ENCODE results near the gene PPP2R5E. TPM values are rescaled to one million over a fixed set of nuclear protein-coding genes. Genes with fewer than 3 reads are reported as not detected.

PPP2R5E gene
- total RNA-seq, 1 experiment from 2014 or later, result 45.0 TPM

DNA sequence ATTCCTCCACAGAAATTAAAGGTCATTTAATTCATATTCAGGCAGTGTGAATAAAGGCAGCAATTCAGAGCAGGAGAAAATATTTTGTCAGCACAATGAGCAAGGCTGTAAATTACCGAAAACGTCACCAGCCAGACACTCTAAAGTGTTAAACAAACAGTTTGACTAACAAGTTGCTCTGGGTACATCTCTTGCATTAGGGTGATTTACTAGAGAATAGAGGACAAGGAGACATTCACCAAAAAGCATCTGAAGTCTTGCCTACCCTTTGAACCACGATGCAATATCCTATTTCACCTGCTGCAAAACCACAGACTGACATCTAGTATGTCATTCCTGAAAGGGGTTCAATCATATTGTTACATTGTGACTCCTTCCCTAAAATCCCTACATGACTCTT is 197.4 kb downstream of the PPP2R5E start:
- Histone ChIP-seq H3K79me2 (ENCODE audit: insufficient read depth, low read length) (no peaks in the 10 kb centered on the region), H4K20me1 (ENCODE audit: insufficient read depth) (no peaks in the 10 kb centered on the region), H3K36me3 (ENCODE audit: control insufficient read depth in 1 of 2, insufficient read depth in 2 of 2, low read length in 2 of 2) (no peaks in the 10 kb centered on the region), H2AFZ (ENCODE audit: low read depth, low read length, poor library complexity, severe bottlenecking) (no peak overlapping the region), H3K27ac (ENCODE audit: low read depth, low read length) (no peak overlapping the region), H3K9ac (ENCODE audit: low read length) (no peak overlapping the region), H3K4me3 (replicated peaks in 1 of 2; ENCODE audit: low read depth in 1 of 2, low read length in 2 of 2) (no peak overlapping the region), H3K9me3 (ENCODE audit: control insufficient read depth in 1 of 2, insufficient read depth in 1 of 2, low read depth in 1 of 2, low read length in 2 of 2) (no peaks in the 10 kb centered on the region), H3K9me2 (ENCODE audit: insufficient read depth) (no peaks in the 10 kb centered on the region), H3K4me2 (ENCODE audit: low read length) (no peak overlapping the region), H3K4me1 (ENCODE audit: control insufficient read depth in 1 of 2, insufficient read depth in 2 of 2, low read length in 2 of 2) (no peaks in the 10 kb centered on the region), H3K27me3 (ENCODE audit: insufficient read depth, low read length) (no peaks in the 10 kb centered on the region)
- intact Hi-C loops (cut with micrococcal nuclease), result no loop called here
- TF ChIP-seq RAD21 (IDR thresholded peaks at IDR 0.05; ENCODE audit: low read depth) (no peak), CBX3 (IDR thresholded peaks at IDR 0.05; ENCODE audit: low read depth) (no peak), SRF (IDR thresholded peaks at IDR 0.05; ENCODE audit: low read depth) (no peak), EZH2phosphoT487 (IDR thresholded peaks at IDR 0.05; ENCODE audit: borderline replicate concordance) (no peak), JUND (IDR thresholded peaks at IDR 0.05) (no peak), ELF1 (IDR thresholded peaks at IDR 0.05; ENCODE audit: borderline replicate concordance, low read depth) (no peak), POLR2AphosphoS5 (IDR thresholded peaks at IDR 0.05; ENCODE audit: low read depth, low read length) (no peak), ZNF274 (IDR thresholded peaks at IDR 0.05; ENCODE audit: low read depth, low read length) (no peak)
- TF ChIP-seq, protein P1, sequence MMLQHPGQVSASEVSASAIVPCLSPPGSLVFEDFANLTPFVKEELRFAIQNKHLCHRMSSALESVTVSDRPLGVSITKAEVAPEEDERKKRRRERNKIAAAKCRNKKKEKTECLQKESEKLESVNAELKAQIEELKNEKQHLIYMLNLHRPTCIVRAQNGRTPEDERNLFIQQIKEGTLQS (IDR thresholded peaks at IDR 0.05), result no peak
- TF ChIP-seq, protein P2, sequence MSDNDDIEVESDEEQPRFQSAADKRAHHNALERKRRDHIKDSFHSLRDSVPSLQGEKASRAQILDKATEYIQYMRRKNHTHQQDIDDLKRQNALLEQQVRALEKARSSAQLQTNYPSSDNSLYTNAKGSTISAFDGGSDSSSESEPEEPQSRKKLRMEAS (IDR thresholded peaks at IDR 0.05), result no peak
- DNase-seq (ENCODE audit: low read depth, low spot score) (no peak), ATAC-seq (no peak)
- BruUV-seq (replicated peaks), result no TSS peak
- RAD21 ChIA-PET (ENCODE audit: low non-redundant PET in 1 of 2, low total read pairs in 2 of 2, uncharacterized antibody in 2 of 2, unreplicated experiment in 2 of 2), result no interaction called here
- POLR2A ChIA-PET, result no interaction called here
- CTCF ChIA-PET, result no interaction called here

DNA sequence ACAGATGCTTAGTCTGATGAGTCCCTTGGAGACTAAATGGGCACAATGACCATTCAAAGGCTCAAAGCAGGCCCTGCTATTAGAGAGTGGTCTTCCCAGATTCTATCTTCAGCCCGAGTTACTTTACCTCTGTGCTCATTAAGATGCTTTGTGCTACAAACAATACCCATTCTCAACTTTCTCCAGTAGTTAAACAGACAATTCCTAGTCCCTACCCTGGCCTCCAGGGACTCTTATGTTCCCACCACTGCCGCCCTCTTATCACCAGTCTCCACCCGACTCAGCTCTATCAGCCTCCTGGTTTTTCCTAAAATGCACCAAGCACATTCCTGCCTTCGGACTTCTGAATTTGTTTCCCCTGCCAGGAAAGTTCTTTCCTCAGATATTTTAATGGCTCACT is 198.8 kb downstream of the PPP2R5E start:
- intact Hi-C loops (cut with micrococcal nuclease), result no loop called here
- ChIA-PET RAD21 (ENCODE audit: low non-redundant PET in 1 of 2, low total read pairs in 2 of 2, uncharacterized antibody in 2 of 2, unreplicated experiment in 2 of 2) (no interaction called here), POLR2A (no interaction called here), CTCF (no interaction called here)
- DNase-seq (ENCODE audit: low read depth, low spot score) (no peak), ATAC-seq (no peak)
- no peak overlapping the region for H3K4me2 ChIP-seq (ENCODE audit: low read length)
- no peak overlapping the region for H3K4me3 ChIP-seq (replicated peaks in 1 of 2; ENCODE audit: low read depth in 1 of 2, low read length in 2 of 2)
- no peak for TF ChIP-seq JUND (IDR thresholded peaks at IDR 0.05)
- H3K9ac ChIP-seq (ENCODE audit: low read length), result no peak overlapping the region
- H3K36me3 ChIP-seq (ENCODE audit: control insufficient read depth in 1 of 2, insufficient read depth in 2 of 2, low read length in 2 of 2), result no peaks in the 10 kb centered on the region
- no peaks in the 10 kb centered on the region for H3K4me1 ChIP-seq (ENCODE audit: control insufficient read depth in 1 of 2, insufficient read depth in 2 of 2, low read length in 2 of 2)
- no peaks in the 10 kb centered on the region for H3K27me3 ChIP-seq (ENCODE audit: insufficient read depth, low read length)
- BruUV-seq (replicated peaks), result no TSS peak
- H2AFZ ChIP-seq (ENCODE audit: low read depth, low read length, poor library complexity, severe bottlenecking), result no peak overlapping the region
- no peaks in the 10 kb centered on the region for H3K79me2 ChIP-seq (ENCODE audit: insufficient read depth, low read length)
- no peaks in the 10 kb centered on the region for H3K9me2 ChIP-seq (ENCODE audit: insufficient read depth)
- no peak overlapping the region for H3K27ac ChIP-seq (ENCODE audit: low read depth, low read length)
- no peaks in the 10 kb centered on the region for H4K20me1 ChIP-seq (ENCODE audit: insufficient read depth)
- H3K9me3 ChIP-seq (ENCODE audit: control insufficient read depth in 1 of 2, insufficient read depth in 1 of 2, low read depth in 1 of 2, low read length in 2 of 2), result no peaks in the 10 kb centered on the region
